Activated CD4-positive, alpha-beta T cell treated with anti-CD3 and anti-CD28 coated beads, Interleukin-2, amount 50 U/mL, for 1 hour (primary cell): ENCODE data around the gene MYO10.
"Not testable (repeated sequence)": the region's sequence is repeated elsewhere in the genome, so short reads cannot be mapped to it uniquely, and the experiment has no call there.

Experiments used
- DNase-seq: peaks from one replicate; pipeline ENCODE4 v3.0.0-alpha.2; 2020

The MYO10 gene

DNA sequence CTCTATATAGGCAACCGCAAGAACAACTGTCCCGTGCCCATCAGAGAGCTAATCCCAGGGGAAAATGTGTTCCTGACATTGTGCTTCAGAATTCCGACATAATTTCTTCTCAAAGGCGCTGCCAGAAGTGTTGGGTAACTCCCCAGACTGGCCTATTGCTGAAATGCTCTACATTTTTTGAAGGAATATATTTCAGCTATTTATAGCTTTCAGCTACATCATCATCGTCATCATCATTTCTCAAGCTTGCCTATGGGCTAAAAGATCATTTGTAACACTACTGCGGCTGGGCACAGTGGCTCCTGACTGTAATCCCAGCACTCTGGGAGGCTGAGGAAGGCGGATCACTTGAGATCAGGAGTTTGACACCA, 49.7 kb downstream of the MYO10 start:
- DNase-seq, result no peak

DNA sequence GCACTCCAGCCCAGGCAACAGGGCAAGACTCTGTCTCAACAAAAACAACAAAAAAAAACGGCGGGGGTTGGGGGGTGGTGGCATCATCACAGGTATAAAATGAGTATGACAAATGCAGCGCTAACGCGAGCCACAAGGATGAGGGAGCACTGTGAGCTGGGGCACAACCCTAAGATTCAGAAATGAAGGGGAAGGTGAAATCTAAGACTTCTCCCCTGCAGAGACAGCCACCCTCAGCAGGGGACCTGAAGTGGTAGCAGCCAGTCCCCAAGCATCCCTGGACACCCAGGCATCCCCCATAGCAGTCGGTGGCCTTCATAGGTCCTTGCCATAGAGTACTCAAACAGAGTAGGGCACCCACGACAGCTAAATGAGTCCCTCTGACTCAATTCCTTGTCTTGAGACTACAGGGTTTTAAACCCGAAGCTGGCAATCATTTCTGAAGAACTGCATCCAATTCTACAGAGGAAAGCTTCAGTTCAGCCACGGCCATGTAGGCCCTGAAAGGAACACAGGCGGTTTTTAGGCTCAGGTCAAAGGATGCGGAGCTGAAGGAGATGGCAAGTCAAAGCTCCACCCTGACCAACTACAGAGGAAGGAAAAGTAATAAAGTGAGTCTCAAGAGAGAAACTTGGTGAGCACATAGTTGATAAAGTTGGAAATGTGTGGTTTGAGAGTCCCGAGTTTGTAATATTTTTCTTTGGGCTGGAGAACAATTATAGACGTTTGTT, 50.3 kb downstream of the MYO10 start:
- DNase-seq, result no peak

- DNase-seq, result no peak
Measured at GRCh38 chr5:16884595-16884994, 51.5 kb downstream of the MYO10 start.

DNA sequence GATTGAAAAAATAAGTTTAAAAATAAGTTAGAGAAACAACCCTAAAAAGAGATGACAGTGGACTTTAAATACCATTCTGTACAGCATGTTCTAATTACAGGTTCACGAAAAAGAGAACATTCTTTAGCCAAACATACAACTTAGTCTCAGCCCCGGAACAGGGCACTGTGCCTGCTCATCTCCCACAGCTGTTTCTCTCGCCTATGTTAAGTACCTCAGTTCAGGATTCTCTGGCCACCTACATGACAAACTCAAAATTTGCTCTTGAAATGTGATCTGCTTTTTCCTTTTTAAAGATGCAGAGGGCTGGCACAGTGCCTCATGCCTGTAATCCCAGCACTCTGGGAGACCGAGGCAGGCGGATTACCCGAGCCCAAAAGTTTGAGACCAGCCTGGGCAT, 52.3 kb downstream of the MYO10 start:
- DNase-seq, result no peak

DNA sequence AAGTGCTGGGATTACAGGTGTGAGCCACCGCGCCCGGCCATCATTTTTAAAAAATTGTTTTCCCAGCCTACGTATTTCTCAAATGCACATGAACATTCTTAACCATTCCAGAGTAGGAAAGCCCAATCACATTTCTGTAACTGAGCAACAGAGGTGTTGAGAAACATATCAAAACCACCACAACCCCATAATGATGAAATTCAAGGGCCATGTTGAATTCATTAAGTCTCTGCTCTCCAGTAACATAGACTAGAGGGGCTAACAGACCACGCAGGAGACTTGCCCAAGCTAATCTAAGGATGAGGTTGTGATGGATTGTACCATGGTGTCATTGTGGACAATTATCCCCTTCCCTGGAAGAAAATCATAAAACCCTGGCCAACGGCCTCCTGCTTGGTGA, 52.9 kb downstream of the MYO10 start:
- no peak for DNase-seq

GRCh38 chr5:16881251-16881650, 54.8 kb downstream of the MYO10 start:
- DNase-seq, result no peak

DNA sequence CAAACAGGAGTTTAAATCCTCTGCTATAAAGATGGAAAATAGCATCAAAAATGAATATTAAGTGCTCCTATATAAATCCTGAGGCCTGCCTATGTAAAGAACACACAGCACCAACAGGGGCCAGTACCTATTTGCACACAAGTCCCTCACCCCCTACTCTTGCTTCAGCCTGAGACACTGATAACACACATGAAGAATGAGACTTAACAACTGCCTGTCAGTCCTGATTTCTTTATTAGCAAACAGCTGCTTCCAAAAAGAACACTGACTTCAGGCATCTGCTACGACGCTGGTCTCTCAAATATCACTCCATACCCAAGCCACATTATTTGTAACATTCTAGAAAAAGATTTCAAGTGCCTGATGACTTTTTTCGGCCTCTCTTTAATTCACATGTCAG, 55.5 kb downstream of the MYO10 start:
- DNase-seq, result no peak

DNA sequence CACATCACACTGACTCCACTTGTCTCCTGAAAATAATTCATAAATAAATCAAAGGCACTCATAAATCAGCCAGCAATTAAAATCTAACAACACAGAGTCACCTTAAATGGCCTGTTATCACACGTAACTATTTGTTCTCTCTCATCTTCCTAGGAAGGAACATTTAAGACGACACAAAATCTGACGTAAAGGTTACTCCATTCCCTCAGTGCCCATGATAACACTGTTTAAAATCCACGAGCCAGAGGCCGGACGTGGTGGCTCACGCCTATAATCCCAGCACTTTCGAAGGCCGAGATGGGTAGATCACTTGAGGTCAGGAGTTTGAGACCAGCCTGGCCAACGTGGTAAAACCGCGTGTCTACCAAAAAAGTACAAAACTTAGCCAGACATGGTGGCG, 56.4 kb downstream of the MYO10 start:
- DNase-seq, result no peak

GRCh38 chr5:16879191-16879590, 56.9 kb downstream of the MYO10 start:
- DNase-seq, result no peak

DNA sequence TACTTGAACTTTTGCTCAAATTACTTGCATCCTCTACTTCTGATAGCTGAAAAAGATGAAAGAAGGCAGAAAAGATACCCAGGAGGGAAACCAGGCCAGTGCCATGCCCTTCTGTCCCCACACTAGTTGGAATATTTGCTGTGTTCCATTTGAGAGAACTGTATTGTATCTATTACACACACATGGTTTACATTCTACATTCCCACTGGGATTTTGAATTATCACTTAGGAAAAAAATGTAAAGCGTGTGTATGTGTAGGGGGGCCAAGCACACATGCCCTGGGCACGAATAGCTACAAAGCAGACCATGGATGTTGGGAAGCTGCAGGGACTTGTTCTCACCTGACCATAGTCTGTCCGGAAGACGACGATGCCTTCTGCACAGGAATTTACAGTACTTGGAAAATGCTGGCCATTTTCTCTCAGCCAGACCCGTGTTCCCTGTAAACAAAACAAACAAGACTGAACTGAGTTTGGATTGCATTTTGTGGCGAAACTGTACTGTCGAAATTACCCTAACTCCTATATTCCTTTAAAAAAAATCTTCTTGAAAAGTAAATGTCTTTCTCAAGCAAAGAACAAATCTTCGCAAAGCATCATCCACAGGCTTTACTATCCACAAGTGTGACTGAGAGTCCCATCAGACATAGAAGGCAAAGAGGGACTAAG, 58.7 kb downstream of the MYO10 start:
- DNase-seq, result no peak

- DNase-seq, result not testable (repeated sequence)
Measured at GRCh38 chr5:16874424-16874823, 61.7 kb downstream of the MYO10 start.

DNA sequence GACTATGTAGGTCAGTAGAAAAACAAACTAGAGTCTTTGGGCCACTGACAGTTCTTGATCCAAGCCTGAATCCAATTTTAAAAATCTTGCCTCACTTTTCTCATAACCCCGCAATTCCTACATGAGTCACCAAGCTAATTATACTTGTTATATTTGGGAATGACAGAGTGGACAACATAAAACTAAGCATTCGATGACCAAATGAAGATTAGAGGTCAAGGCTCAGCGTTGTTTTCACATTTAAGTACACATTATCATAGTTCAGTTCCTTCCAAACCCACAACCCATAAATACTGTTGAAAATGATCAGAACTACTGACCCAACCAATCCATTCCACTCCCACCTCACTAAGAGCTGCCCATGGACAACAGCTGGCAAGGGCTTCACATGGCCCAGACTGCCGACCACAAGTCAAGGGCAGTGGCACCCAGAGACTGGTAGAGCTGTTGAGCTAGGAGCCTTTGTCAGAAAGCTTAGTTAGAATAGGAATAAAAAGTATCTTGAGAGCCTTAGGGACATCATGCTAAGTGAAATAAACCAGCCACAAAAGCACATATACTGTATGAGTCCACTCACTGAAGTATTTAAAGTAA, 64.2 kb downstream of the MYO10 start:
- DNase-seq, result no peak

DNA sequence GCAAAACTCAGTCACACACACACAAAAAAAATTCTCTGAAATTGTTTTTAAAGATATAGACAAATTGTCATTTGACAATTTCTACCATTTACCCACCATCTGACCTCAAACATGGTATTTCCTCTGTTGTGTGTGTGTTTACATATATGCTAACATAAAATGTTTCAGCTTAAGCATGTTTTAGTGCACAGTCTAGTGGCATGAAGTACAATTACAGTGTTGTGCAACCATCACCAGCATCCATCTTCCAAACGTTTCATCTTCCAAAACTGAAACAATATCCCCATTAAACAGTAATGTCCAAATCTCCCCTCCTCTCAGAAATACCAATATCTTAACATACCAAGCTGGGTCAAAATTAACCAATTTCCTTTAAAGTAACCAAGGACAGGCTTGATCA, 65.2 kb downstream of the MYO10 start:
- DNase-seq, result no peak

DNA sequence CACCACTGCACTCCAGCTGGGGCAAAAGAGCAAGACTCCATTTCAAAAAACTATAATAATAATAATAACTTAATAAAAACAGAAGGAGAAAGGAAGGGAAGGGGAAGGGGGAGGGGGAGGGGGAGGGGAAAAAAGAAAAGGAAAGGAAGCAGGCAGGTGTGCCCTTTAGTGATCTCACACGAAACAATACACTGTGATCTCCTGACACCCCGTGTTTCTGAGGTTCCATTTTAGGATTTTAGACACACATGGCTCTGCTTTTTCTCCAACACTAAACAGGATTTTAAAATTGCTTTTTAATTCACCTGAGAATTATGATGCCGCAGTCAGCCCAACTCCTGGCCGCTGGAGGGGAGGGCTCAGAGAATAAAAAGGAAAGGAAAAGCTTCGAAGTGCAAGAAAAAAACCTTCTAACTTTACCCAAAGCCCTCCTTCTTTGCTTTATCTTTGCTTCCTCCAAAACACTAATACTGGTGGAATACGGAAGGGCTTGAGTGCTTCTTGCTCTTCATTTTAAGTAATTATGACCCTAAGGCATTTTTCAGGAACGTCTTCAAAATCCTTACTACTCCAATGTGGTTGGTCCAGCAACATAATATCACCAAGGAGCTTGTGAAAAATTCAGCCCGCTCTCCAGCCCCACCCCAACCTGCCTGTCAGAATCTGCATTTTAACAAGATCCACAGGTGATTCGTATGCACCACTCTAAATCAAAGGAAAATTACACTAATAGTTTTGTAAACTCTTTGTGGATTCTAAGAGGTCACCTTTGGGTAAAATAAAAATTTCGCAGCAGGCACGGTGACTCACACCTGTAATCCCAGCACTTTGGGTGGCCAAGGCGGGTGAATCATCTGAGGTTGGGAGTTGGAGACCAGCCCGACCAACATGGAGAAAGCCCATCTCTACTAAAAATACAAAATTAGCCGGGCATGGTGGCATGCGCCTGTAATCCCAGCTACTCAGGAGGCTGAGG, 66.0 kb downstream of the MYO10 start:
- no peak for DNase-seq

DNA sequence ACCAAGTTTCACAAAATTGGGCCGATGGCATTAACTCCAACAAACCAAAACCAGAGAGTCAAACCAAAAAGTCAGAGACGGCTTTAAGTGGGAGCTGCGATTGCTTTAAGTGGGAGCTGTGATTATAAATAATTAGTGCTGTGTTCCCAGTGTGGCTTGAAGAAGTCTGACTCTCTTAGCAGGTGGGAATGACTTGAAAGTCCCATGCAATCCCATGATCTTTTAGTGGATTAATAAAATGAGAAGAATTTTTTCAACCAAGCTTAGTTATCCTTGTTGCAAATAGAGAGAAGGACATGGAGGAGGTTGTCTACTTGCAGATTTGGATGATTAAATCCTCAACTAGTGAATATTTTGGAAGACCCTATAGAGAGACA, 68.5 kb downstream of the MYO10 start:
- no peak for DNase-seq

DNA sequence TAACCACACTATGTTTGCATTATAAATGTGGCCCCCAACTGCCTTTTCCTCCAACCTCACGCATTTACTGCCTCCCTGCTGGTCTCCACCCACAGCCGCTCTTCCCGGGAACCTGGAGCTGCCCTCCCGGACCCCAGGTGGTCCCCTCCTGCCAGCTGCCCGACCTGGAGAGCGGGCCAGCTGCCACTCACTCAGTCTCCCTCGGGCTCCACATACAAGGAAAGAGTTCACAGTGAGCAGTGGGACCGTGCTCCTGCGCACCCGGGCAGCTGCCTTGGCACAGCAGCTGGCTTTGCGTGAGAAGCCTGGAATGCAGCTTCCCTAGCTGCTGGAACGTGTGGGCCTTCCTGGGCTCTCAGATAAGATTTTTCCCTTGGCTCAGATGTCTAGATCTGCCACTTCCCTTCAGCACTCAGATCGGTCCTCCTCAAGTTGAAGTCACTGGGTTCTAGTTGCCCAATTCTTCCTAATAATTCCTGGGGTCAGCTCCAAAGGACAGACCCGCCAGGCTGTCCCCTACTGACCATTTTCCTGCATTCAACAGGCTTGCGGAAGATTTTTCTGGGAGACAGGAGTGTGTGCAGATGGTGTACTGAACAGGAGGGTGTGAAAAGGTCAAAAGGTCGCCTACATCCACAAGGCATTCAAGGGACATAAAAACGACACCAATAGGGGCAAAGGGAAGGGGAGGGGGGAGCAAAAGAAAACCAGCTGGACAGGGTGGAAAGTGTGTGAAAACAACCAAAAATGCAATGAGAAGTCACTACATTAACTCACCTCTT, 69.1 kb downstream of the MYO10 start:
- no peak for DNase-seq

DNA sequence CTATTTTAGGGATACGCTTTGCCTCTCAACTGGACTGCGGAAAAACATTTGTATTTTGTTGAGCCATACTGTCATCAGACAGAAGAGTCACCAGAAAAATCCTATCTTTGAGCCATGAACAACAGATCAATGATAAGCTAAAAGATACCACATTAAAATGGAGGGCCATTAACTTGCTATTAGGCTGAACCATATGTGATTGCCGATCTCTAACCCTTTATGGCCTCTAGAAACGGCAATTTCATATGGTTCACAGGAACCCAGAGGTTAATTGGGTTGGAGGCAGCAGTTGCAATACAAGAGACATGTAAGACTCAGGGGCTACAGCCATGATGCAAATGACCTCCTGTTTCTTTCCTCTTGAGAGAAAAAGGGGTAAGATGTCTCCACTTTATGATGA, 69.8 kb downstream of the MYO10 start:
- DNase-seq, result no peak

DNA sequence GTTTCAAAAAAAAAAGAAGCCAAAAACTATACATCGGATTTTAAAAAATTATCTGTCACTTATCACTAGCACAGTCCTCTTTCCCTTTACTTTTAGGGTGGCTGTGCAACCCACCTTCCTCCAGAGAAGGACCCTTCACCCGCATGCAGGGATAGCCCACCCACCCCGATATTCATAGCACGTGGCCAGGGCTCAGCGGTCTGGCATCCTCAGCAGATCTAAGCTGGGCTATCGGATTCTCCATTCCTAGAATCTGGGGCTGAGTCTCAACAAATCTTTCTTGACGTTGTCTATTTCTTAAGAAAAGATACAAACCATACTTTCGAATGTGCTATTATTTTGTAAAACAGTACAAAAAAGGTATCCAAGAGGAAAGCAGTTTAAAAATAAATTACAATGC, 70.9 kb downstream of the MYO10 start:
- DNase-seq, result no peak

GRCh38 chr5:16864631-16865131, 71.4 kb downstream of the MYO10 start:
- no peak for DNase-seq

- DNase-seq, result no peak
Measured at GRCh38 chr5:16863469-16863946, 72.6 kb downstream of the MYO10 start.

- no peak for DNase-seq
Measured at GRCh38 chr5:16862777-16863176, 73.3 kb downstream of the MYO10 start.

- no peak for DNase-seq
Measured at GRCh38 chr5:16859346-16859745, 76.7 kb downstream of the MYO10 start.
